Measurements from ENCODE around the gene FGF16.
"Not testable (repeated sequence)": the region's sequence is repeated elsewhere in the genome, so short reads cannot be mapped to it uniquely, and the experiment has no call there.

FGF16 gene

DNA sequence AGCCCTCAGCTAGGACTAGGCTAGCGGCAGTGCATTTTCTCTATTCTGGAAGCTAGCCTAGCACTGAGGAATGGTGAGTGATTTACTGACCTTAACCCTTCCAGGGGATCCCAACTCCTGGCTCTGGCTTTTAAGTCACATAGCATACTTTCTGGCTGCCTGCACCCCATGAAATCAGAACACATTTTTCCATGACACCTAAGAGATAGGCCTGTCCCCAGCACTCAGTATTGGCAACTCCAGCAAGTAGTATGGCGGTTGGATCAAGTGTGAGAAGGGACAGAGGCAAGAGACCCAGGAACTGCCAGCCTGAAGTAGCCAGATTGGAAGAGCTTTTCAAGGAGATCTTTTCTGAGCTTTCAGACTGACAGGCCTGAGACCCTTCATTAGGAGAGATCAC lies 8.2 kb downstream of the FGF16 start:
- no peak overlapping the region for H3K4me3 ChIP-seq (ENCODE audit: low read depth, low read length)
- TF ChIP-seq, protein P1, sequence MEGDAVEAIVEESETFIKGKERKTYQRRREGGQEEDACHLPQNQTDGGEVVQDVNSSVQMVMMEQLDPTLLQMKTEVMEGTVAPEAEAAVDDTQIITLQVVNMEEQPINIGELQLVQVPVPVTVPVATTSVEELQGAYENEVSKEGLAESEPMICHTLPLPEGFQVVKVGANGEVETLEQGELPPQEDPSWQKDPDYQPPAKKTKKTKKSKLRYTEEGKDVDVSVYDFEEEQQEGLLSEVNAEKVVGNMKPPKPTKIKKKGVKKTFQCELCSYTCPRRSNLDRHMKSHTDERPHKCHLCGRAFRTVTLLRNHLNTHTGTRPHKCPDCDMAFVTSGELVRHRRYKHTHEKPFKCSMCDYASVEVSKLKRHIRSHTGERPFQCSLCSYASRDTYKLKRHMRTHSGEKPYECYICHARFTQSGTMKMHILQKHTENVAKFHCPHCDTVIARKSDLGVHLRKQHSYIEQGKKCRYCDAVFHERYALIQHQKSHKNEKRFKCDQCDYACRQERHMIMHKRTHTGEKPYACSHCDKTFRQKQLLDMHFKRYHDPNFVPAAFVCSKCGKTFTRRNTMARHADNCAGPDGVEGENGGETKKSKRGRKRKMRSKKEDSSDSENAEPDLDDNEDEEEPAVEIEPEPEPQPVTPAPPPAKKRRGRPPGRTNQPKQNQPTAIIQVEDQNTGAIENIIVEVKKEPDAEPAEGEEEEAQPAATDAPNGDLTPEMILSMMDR (conservative IDR thresholded peaks at IDR 0.05; ENCODE audit: low read depth, low read length), result no peak
- no peak for DNase-seq (ENCODE audit: low read depth)

DNA sequence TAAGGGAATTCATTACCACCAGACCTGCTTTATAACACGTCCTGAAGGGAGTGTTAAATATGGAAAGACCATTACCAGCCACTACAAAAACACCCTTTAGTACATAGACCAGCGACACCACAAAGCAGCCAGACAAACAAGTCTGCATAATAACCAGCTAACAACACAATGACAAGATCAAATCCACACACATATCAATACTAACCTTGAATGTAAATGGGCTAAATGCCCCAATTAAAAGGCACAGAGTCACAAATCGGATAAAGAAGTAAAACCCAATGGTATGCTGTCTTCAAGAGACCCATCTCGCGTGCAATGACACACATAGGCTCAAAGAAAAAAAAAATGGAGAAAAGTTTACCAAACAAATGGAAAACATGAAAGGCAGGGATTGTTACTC lies 36.9 kb downstream of the FGF16 start:
- TF ChIP-seq, protein P1 (conservative IDR thresholded peaks at IDR 0.05; ENCODE audit: low read depth, low read length), result no peak
- no peak overlapping the region for H3K4me3 ChIP-seq (ENCODE audit: low read depth, low read length)
- no peak for DNase-seq (ENCODE audit: low read depth)

DNA sequence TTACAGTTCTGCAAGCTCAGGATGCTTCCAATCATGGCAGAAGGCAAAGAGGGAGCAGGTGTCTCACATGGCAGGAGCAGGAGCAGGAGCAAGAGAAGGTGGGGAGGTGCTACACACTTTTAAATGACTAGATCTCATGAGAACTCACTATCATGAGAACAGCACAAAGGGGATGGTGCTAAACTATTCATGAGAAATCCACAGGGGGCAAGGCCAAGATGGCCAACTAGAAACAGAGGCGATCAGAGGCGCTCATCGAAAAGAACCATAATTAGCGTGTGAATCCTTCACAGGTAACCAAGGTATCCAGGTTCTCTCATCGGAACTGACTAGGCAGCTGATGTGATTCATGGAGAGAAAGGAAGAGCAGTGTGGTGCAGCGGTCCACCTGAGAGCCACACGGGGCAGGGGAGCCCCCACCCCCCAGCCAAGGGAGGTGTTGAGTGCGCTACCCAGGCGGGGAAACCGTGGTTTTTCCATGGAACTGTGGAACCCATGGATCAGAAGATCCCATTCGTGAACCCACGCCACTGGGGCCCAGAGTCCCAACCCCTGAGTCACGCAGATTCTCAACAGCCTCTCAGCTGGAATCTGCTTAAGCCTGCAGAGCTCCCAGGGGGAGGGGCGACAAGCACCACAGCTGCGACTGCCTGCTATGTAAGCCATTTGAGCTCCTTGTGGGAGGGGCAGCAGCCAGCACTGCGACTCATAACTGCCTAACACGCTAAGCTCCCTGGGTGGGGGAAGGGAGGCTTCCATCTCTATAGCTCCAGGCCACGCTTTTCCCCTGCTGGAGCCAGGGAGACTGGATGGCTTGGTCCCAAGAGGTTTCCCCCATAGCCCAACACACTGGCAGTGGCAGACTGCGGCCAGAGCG lies 46.7 kb downstream of the FGF16 start:
- TF ChIP-seq, protein P1 (conservative IDR thresholded peaks at IDR 0.05; ENCODE audit: low read depth, low read length), result no peak
- peak; percentile 88 for DNase-seq (ENCODE audit: low read depth)
- H3K4me3 ChIP-seq (ENCODE audit: low read depth, low read length), result no peak overlapping the region

DNA sequence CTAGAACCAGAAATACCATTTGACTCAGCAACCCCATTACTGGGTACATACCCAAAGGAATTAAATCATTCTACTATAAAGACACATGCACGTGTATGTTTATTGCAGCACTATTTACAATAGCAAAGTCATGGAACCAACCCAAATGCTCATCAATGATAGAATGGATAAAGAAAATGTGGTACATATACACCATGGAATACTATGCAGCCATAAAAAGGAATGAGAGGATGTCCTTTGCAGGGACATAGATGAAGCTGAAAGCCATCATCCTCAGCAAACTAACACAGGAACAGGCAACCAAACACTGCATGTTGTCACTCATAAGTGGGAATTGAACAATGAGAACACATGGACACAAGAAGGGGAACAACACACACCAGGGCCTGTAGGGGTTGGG lies 53.0 kb downstream of the FGF16 start:
- DNase-seq (ENCODE audit: low read depth); H3K4me3 ChIP-seq (ENCODE audit: low read depth, low read length): not testable (repeated sequence)

DNA sequence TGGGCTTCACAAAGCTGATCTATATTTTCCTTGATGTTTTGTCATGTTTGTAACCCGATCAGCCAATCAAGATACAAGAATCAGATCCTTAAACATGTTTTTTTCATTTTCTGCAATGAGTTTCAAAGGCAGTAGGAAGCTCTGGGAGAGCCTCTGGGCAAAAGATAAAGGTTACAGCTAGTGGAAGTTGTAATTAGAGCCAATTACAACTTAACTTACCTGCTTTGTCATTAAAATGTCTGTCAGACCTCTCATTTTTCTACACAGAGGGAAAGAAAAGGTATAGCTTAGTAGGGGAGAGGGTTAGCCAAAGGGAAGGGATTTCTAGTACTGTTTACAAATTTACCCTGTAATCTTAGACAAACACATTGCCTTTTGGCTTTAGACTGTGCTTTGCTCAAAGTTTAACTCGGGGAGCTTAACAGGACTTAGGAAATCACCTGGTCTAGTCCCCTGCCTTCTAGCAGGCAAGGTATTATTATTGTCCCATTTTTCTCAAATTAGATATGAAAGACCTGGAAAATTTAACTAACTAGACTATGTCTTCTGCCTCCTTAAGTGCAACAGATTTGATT lies 55.8 kb downstream of the FGF16 start:
- no peak for DNase-seq (ENCODE audit: low read depth)
- TF ChIP-seq, protein P1 (conservative IDR thresholded peaks at IDR 0.05; ENCODE audit: low read depth, low read length), result no peak
- no peak overlapping the region for H3K4me3 ChIP-seq (ENCODE audit: low read depth, low read length)

DNA sequence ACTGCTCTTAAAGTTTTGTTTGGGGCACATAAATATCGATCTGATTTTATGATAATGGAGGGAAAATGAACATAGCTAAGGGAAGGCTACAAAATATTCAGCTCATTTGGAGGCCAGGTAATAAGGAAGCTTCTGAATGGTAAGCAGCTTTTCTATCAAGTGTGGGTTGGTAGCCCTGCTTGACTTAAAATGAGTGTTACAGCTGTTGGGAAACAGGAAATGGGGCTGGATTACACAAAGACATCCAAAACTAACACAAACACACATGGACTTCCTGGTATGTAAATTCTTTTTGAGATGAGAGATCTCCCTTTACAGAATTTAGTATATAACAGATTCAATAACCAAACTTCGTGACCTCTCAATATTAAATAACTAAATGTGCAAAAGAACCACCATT lies 58.0 kb downstream of the FGF16 start:
- no peak overlapping the region for H3K4me3 ChIP-seq (ENCODE audit: low read depth, low read length)
- peak; percentile 80 for DNase-seq (ENCODE audit: low read depth)
- TF ChIP-seq, protein P1 (conservative IDR thresholded peaks at IDR 0.05; ENCODE audit: low read depth, low read length), result no peak

Measured in choroid plexus epithelial cell (primary cell).